GM18499 (cell line): ENCODE results near the gene SH3PXD2B.

Source experiments
- ATAC-seq: cut with Tn5 transposase; IDR thresholded peaks from one replicate; pipeline ENCODE4 v1.9.1; 2021; ENCODE audit warnings: moderate number of reproducible peaks; ENCODE audit not compliant: insufficient read depth, unreplicated experiment

Gene SH3PXD2B

DNA sequence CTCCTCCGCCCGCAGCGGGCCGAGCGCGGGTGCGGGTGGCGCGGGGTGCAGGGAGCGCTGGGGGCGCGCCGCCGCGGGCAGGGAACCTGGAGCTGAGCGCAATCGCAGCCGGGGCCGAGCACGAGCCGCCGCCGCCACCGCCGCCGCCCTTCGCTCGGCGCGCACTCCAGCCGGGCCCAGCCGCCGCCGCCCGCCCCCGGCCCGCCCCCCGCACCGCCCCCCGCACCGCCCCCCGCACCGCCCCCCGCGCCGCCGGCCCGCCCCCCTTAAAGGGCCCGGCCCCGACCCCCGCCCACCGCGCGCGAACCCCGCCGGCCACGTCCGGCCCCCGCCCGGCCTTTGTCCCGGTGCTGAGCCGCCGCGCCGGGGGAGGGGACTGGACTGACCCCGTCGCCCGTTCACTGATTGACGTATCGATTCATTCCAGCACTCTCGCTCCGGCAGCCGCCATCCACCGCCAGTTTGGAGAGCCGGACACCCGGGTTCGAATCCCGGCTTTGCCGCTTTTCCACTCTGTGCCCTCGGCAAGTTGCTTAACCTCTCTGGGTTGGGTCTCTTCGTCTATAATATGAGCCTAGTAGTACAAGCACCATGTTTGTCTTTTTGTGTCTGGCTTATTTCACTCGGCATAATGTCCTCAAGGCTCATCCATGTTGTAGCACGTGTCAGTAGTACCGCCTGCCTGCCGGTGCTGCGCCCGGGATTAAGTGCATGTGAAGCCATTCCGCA lies at the start of gene SH3PXD2B:
Gene SH3PXD2B, minus strand, starts transcription at position 168 of the 729 bp plus-strand sequence. CDS start 173 bp downstream, outside the sequence.
- ATAC-seq, result no peak

DNA sequence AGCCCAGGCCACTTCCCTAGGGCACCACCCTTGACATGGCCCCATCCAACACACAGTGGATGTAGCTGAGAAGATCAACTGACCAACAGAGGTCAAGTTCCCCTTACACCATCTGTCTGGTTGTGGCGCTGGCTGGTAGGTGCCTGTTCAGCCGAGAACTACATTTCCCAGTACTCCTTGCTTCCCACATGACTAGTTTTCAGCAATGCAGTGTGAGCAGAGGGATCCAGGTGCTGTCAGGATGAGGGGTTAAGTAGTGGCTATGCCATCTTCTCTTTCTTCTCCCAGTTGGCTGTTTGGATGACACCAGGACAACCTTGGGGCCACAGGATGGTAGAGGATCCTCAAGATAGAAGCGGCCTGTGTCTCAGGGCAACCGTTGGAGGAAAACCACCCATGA lies 48.6 kb upstream of the SH3PXD2B start:
- ATAC-seq, result no peak

DNA sequence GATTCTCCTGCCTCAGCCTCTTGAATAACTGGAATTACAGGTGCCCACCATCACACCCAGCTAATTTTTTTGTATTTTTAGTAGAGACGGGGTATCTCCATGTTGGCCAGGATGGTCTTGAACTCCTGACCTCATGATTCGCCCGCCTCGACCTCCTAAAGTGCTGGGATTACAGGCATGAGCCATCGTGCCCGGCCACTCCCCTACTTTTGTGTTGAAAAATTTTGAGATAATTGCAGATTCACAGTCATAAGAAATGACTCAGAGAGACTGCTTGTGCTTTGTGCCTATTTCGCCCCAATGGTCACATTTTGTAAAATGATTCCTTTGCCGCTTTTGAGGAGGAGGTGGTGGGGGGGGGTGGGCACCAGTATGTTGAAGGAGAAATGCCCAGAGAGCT lies 48.1 kb upstream of the SH3PXD2B start:
- no peak for ATAC-seq

DNA sequence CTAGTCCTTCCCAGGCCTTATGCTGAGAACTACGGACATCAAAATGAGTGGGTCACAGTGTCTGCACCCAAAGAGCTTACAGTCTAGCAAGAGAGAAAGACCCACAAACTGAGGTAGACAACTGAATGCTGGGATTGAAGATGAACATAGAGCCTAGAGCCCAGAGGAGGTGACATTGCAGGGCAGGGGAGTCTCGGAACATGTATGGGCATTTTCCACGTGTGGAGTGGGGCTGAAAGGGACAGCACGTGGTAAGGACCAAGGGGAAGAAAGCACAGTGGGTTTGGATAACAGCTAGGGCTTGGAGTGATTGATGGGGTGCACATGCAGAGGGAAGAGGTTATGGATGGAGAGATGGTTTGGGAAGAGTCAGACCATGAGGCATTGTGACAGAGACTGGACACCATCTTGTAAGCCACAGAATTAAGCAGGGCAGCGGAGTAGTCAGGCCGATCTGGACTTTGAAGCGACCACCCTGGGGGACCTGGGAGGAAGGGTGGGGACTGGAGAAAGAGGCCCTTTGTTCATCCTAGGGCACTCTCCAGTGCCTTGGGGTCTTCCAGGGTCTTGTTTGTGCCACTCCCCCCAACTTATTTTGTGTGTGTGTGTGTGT lies 47.5 kb upstream of the SH3PXD2B start:
- ATAC-seq, result no peak

DNA sequence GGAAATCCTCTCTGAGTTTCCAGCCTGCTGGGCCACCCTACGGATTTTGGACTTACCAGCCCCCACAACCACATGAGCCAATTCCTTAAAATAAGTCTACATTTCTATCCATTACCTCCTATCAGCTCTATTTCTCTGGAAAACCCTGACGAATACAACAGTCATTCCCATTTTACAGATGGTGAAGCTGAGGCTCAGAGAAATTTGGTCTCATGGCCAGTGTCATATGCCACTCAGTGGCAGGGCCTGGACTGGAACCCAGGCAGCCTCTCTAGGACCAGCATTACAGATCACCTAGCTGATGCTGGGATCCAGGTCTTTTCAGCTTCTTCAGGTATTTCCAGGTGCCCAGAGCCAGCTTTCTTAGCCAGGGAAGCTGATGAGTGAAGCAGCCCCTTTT lies 45.0 kb upstream of the SH3PXD2B start:
- ATAC-seq, result no peak

DNA sequence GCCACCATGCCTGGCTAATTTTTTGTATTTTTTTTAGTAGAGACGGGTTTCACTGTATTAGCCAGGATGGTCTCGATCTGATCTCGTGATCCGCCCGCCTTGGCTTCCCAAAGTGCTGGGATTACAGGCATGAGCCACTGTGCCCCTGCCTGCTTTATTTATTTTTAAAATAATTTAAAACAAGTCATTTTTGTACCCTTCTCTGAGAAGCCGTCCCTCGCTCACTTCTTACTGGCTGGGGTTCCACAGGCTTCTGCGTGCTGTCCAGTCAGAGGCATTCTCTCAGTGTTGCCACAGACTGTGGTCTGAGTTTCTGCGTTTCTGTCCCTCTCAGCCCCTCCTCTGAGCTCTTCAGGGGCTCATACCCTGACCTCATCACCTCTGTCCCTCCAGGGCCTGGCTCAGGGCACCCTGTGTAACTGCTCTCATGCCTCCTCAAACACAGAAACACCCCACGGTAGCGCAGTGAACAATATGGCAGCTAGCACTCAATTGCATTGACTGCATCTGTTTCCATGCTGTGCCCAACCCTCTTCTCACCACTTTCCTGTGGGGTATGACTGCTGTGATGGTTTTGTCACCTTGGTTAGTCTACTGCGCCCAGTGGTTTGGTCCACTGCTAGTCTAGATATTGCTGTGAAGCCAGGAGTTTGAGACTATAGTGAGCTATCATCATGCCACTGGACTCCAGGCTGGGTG lies 44.3 kb upstream of the SH3PXD2B start:
- ATAC-seq, result no peak

DNA sequence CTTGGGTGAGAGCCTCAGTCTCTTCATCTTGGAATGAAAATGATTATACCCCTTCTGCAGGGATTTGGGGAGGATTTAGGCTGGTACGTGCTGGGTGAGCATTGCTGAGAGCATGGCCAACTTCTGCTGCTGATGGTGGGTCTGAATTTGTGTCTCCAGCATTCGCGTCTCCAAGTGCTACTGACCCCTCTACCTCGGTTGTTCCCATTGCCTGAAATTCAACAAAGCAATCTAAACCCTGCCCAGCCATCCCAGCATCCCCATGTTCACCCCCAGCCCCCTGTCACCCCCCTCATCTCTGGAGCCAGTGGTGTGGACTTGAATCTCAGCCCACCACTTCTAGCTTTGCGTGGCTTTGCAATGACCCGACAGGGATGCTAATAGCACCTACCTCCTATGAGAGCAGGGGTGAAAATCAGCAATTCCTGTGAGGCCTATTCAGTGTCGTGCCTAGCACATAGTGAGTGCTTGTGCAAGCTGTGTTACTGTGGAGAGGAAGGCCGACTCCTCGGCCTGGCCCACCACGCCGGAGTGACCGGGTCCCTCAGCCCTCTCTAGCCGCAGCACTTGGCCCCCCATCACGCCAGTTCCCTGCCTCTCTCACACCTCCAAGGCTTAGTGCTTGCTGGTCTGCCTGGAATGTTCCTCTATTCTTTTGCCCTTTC lies 43.4 kb upstream of the SH3PXD2B start:
- no peak for ATAC-seq

DNA sequence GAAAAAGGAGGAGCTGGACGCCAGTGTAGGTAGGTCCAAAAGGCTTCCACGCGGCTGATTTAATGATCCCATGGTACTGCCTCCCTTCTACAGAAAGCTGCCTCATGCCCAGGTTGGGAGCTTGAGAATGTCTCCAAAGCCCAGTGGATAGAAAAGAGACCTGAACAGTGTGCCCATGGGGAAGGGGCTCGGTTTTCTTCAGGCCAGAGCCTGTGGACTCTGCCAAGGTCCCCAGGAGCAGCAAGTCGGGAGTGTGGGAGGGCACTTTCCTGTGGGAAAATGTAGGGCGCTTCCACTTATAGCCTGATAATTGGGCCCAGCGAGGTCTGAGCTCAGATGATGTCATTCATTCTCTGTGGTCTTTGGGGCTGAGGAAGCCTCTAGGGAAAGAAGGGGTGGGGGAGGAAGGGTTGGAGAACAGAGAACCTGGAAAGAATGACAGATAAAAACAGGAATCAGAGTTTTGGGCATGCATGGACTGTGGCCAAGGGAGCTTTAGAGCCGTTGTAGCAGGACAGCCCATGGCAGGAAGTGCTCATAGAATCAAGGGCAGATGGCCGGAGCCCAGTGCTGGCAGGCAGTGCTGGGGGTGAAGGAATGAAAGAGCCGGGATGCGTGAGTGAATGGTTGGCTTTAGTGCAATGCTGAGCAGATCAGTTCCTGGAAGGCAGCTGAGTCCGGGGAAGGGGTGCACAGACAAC lies 42.5 kb upstream of the SH3PXD2B start:
- no peak for ATAC-seq

DNA sequence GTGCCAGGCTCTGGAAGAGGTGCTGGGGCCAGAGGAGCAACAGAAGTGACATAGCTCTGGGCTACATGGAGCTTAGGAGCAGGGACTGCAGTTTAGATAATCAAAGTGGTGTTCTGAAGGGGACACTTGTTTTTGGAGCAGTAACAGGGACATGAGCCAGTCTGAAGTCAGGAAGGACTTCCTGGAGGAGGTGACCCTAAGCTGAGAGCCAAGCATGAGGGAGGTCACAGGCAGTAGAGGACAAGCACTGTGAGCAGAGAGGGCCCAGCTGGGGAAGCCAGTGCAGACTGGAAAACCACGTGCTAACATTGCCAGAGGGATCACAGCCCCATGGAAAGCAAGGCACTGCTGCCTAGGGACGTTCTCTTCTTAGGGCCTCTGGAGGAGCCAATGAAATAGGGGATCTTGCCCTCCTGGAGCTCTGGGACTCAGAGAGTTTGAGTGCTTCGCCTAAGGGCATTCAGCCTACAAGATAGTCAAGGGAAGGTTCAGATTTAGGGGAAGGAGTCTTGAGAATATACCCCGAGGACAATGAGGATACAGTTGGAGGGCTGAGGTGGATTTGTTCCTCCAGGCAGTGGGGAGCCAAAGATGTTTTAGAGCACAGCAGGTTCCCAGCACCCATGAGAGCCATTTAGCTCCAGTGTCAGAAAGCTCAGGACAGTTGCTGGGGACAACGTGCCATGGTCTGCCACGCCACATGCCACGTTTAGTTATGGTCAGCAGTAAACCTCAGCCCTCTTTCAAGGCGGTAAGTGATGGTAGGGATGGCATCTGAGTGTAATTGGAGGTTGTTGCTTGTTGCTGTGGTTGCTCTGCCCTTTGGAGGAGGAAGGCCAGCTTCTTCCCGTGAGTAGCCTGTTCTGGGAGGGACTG lies 40.5 kb upstream of the SH3PXD2B start:
- no peak for ATAC-seq

DNA sequence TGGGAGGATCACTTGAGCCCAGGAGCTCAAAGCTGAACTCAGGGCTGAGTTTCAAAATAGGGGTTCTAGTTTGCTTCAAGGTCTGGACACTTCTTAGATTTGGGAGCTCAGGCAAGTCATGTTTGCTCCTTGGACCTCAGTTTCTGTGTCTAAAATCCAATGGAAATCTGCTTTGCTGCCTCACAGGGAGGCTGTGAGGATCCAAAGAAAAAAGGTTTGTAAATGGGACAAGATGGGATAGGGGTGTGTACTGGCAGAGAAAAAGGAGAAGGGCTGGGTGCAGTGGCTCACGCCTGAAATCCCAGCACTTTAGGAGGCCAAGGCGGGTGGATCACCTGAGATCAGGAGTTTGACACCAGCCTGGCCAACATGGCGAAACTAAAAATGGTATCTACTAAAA lies 39.6 kb upstream of the SH3PXD2B start:
- no peak for ATAC-seq

DNA sequence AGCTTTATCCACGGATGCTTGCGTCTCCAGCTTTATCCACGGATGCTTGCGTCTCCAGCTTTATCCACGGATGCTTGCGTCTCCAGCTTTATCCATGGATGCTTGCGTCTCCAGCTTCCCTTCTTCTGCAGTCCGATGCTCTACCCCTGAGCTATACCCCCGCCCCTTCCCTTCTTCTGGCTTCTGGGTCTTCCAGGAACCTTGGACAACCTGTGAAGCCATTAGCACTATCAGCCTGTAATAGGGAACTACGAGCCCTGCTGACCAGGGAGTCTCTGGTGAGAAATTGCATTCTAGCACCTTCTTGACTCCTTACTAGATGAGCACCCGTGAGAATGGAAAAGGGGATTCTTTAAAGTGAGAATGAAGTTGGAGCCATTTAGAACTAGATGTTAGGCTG lies 39.1 kb upstream of the SH3PXD2B start:
- no peak for ATAC-seq

DNA sequence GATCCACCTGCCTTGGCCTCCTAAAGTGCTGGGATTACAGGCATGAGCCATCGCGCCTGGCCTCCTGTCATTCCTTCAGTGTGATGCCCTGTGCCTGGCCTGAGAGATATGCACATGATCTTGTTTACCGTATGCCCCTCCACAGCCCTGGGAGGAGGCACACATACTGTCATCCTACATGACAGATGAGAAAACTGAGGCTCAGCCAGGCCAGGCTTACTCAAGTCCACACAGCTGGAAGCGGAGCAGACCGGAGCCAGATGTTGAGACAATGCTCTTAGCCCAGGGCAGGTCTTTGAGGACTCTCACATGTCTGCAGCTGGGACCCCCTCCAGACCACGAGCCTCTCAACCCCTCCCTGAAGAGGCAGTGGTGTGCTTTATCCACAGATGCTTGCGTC lies 38.7 kb upstream of the SH3PXD2B start:
- no peak for ATAC-seq

DNA sequence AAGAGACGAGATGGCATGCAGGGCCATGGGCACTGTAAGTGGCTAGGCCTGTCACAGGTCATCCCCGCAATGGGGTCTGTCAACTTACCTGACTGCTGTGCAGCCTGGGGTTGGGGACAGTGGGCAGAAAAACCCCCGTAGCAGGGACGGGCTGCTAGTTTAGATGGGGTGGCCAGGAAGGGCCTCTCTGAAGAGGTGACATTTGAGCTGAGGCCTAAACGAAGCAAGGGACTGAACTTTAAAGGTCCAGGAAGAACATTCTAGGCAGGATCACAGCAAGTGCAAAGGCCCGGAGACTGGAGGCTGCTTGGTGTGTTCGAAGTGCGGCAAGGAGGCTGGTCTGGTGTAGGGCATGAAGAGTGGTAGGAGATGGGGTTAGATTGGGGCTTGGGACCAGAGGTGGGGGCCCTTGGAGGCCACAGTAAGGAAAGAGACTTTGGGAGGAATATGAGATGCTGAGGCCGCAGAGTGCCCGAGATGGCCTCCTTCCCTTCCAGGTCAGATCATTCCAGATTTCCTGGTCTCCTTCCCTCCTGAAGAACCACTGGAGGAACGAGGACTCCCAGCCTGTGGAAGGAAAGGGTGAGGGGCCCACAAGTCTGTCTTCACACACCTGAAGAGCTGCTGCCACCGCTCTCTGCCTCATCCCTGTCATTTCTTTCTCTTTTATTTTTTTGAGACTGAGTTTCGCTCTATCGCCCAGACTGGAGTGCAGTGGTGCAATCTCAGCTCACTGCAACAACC lies 37.9 kb upstream of the SH3PXD2B start:
- ATAC-seq, result no peak

DNA sequence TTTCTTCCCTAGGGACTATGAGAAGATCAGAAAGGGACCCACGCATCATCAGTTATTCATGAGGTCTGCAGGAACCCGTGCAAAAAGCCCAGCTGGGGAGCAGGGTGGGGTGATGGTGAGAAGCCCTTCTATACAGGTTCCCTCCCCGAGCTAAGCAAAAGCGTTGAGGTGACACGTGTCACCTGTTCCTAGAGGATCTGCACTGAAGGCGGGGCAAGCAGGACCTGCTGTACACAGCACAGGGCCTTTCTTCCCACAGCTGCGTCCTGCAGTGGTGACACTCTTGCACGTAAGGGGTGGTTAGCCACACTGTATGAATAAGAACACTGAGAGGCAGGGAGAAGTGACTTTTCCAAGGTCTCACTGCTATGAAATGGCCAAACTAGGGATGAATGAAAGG lies 37.2 kb upstream of the SH3PXD2B start:
- ATAC-seq, result no peak

DNA sequence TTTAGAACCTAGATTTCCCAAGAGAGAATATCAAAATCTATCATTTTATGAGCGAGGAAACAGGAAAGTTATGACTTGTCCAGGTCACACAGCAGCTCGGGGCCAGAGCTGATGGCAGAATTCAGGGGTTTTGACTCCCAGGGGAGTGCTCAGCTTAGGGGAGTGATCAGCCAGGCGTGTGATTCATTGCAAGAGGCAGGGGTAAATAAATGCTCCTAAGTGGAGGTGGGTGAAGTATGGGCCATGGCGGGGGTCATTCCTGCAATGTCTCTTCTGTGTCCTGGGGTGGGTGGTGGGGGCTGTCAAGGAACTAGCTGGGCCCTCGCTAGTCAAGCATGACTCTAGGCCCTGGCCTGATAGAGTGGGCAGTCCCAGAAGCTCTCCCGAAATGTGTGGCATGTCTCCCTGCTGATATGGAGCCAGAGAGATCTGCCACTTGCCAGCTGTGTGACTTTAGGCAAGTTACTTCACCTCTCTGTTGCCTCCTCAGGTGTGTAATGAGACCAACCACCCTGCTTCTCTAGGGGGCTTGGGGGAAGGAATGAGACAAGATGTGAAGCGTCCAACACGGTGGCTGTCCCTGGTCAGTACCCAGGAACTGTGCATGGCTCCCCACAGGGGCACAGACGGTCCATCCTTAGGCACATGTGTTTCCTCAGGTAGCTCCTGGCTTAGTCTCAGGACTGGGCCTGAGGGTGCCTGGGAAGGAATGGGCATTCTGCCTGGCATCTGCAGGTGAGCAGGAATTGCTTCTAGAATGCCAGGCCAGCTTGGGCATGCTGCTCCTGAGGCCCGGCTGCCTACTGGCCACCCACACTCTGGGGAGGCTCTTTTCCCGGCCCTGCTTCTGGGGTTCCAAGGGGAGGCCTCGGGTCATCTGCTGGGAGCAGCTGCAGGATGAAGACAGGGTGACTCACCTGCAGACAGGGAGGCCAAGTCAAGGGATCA lies 36.5 kb upstream of the SH3PXD2B start:
- ATAC-seq, result no peak

DNA sequence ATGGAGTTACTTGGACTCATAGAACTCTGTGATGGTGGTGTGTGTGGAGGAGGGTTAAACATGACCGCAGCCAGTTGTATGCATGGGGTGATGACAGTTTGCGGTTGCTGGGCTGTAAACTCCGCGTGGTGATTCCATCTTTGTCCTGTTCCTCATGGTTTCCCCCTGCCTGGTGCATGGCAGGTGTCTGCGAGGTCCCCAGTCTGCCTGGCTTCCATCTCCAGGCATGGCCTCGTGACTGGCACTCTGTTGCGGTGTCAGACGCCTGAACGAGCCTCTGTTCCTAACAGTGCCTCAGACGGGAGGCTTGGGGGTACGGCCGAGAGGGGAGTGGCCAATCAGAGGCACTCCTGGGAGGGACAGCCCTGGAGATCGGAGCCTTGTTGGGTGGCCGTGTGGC lies 33.9 kb upstream of the SH3PXD2B start:
- ATAC-seq, result no peak

DNA sequence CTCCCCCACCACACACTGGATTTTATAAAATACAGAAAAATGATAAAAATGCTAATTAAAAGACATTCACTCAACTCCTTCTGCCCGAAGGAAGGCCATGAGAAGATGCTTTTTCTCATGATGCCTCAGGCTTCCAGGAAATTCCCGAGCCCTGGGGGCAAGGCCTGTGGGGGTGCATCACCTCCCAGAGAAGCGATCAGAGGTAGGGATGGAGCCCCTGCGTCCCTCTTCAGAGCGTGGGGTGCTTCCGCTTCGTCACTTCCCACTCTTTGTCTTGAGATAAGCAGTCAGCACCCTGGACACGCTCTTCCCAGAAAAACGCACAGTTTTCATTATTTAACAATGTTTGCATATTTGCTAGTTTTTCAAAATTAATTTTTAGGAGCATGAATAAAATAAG lies 33.3 kb upstream of the SH3PXD2B start:
- ATAC-seq, result no peak

DNA sequence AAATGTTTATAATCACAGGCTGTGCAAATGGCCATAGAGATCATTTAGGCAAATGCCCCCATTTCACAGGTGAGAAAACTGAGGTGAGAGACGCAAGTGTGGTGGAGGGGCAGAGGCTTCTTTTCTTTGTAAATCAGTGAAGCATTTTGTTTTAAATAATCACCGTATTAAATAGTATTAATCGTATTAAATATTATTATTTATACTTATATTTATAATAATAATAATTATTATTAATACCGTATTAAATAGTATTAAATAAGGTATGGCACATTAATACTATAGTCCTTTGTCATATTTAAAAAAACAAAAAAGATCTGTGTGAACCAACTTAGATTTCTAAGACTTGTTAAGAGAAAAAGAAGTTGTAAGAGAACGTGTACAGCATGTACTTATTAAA lies 32.6 kb upstream of the SH3PXD2B start:
- no peak for ATAC-seq
